HG02852 (cell line): ENCODE results near the gene EIF4E1B.

ENCODE experiments used
- ATAC-seq: cut with Tn5 transposase; IDR thresholded peaks from one replicate; pipeline ENCODE4 v1.9.1; 2021; ENCODE audit warnings: mild to moderate bottlenecking, moderate library complexity; ENCODE audit not compliant: unreplicated experiment

EIF4E1B gene

DNA sequence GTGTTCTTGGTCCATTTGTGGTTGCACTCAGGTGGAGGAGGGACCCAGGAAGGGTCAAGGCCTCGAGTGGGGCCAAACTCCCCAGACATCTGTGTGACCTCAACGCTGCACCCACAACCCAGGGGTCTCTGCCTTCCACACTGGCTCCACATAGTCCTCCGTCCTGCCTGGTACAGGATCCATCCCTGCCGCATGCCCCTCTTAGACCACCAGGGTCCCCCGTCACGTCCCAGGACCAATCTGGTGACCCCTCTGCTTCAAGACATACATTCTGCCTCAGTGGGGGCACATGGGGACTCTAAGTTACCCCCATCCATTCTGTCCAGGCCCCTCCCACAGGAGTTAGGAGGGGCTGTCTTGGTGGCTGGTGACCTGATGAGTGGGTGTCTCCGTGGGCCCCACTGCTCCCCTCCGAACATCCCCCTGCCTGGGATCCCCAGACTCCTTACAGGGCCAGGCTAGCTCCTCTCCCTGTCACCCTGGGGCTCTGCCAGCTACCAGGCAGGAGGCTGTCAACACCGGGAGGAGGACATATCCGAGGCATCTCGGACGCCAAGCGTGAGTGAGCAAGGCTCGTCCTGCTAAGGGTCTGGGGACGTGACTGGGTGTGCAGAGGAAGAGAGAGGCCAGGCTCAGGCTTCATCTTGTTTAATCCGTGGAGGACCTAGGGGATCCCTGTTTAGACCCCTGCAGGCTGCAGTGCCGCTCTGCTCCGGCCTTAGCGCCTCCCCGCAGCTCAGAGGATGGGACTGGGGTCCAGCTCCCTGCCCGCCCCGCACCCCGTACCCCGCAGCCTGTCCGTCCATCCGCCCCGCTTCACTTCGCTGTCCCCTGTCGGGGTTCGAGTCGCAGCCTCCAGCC lies 49.1 kb downstream of the EIF4E1B start:
- no peak for ATAC-seq

DNA sequence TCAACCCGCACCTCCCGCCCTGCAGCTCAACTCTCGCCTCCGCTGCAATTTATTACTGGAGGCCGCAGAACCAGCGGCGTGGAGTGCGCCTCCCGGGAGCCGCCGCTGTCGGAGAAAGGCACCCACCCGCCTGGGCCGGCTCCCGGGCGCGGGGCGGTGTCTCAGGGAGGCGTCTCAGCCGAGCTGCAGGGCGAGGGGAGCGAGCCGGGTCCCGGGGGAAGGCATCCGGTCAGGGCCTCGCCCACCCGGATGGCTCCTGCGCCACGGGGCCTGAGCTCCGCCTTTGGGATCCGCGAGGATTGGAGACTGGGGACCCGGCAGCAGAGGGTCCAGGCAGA lies 49.7 kb downstream of the EIF4E1B start:
- ATAC-seq, result no peak

DNA sequence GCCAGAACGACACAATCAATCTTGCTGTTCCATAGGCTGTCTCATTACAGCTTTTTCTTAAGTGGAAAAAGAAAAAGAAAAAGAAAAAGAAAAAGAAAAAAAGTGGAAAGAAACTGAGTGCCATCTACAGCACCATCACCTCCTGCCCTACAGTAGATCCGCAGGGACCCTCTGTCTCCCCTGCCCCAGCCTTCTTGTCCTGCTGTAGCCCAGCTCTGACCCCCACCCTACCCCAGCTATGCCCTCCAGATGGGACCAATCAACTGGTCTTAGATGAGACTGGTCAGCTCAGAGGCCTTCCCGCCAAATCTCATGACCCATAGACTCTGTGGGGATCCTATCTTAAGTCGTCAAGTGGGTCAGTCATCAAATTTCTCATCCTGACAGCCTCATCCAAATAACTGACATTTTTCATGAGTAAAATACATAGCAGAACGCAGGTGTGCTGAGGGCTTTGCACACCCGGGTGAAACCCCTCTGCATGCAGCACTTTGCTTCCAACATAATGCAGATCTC lies 51.6 kb downstream of the EIF4E1B start:
- no peak for ATAC-seq

DNA sequence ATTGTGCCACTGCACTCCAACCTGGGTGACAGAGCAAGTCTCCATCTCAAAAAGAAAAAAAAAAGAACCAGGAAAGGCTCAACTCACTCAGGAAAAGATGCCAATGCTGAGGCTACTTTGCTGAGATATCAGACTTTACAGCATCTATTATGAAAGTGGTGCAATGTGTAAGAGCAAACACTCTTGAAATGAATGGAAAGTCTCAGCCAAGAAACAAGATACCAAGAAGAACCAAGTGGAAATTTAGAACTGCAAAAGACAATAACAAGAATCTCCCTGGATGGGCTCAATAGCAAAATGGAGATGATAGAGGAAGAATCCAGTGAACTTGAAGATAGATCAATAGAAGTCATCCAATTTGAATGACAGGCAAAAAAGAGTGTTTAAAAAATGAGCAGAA lies 54.5 kb downstream of the EIF4E1B start:
- ATAC-seq, result no peak

DNA sequence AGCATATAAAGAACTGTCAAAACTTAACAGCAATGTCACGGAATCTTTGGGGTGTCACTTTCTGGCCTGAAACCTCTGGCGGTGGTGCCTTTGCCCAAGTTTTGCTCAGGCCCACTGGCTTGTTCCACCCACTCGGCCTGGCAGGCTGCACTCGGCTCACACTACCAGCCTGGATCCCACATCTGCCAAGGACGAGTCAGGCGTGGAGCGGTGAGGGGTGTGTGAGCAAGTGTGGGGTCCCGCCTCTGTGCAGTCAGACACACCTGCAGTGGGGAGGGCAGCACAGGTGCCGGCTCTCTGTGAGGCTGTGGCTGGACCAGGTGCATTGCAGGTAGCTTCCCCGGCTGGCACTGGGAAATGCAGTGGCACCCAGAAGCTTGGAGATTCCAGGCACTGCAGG lies 56.8 kb downstream of the EIF4E1B start:
- ATAC-seq, result no peak

DNA sequence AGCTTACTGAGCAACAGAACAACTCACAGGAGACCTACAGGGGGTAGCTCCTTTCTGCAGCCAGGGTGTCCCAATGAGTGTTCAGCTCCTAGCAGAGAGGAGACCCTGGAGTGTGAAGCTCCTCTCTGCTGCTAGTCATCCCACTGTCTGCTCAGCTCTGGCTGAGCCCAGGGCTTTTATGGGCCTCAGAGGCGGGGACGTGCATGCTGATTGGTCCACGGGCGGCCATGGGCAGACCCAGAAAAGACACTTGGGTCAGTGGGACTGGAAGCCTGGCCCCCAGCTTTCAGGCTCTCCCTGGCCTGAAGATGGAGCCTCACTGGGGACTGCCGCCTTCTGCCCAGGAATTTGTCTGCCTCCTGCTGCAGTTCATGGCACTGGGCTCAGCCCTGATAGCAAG lies 57.4 kb downstream of the EIF4E1B start:
- ATAC-seq, result no peak

DNA sequence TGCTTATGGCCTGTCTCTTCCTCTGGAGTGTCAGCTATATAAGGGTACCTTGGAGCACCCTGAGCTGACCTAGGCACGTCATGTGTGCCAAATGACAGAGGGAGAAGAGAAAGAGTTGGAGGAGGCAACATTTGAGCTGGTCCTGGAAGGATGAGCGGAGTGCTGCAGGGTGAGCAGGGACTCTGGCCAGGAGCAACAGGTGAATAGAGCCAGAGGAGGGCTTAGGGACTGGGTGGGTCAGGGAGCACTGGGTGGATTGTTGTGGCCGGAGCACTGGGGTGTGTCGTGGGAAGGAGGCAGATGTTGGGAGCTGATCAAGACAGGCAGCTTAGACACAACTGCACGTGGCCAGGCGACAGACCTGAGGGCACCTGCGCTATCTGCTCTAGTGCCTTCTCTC lies 60.4 kb downstream of the EIF4E1B start:
- no peak for ATAC-seq

DNA sequence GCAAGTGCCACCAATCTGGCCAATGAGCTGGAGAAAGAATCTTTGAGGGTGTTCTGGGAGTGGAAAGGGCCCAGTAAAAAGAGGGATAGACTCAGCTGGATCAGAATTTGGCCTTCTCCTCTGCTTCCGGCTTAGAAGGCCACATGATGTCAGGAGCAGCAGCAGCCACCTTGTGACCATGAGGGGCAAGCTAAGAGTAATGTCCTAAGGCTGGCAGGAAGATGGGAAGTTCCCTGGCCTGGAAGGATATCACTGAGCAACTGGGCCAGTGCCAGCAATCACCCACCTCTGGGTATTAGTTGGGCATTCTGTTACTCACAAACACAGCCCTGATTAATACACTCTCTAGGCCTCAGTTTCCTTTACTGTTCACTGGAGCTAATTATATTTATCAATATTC lies 61.0 kb downstream of the EIF4E1B start:
- no peak for ATAC-seq

DNA sequence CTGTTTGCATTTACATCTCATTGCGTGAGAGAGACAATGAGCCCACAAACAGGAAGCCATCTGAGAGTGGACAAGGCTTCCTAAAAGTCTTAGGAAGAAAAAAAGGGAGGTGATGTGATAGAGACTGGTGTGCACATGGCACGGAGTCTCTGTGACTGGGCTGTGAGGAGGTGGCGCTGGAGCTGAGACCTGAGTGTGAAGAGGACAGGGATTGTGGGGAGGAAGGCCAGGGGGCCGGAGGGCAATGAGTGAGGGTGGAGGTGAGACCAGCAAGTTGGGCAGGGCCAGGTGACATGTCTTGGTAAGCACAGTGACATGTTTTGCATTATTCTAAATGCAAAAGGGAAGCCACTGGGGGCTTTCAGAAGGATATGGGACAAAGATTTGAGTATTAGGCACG lies 61.9 kb downstream of the EIF4E1B start:
- ATAC-seq, result no peak

DNA sequence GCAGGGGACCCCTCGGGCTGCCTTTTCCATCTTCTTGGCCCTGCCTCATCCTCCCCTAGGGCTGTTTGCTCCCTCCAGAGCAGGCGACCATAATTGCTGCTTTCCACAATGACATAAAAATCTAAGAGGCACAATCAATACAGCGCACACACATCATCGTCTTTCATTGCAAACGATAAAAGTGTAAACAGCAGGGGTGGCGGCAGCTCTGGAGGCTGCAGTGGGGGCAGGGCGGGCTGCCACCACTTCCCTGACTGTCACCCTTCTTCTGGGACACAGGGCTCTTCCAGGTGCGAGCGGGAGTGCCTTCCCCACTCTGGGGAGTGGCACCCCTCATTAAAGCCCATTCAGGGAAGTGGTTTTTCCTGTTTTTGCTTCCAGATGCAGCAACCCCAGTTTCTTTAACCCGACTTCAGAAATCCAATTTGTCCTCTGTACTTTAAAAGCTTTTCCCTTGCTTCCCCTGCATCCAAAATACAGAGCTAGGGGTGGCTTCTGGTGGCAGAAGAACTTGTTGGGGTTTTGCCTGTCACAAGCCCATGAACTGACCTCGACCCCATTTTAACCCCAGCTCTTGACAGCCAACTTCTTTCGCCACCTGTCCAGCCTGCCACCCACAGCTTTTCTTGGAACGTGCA lies 62.5 kb downstream of the EIF4E1B start:
- ATAC-seq, result no peak

DNA sequence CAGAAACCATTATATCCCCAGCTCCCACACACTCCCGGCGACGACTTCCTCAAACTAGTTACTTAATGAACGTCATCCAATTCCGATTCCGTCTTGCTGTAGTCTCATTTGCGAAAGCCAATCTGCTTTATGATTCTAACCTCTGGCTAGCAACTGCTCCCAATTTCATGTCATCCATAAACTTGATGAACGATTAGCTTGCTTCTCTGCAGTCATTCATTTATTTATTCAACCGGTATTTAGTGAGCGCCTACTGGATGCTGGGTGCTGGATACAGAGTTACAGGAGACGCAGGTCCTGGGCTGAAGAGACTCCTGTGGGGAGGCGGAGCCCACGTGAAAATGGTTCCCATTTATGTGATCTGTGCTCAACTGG lies 63.0 kb downstream of the EIF4E1B start:
- ATAC-seq, result no peak

DNA sequence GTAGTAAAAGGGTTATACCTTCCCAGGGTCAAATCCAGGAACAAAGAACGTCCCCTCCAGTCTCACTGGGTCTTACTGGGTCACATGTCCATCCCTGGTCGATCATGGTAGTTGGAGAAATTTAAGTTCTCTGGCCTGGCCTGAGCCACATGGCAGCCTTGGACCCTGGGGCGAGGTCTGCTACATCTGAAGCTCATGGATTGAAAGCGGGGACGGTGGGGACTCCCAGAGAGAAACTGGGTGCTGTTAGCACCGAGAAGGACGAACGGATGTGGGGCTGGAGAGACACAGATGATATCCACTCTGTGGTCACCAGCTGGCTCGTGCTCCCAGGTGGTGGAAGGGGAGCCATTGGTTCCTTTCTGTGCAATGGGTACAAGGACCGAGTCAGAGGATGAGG lies 63.7 kb downstream of the EIF4E1B start:
- ATAC-seq, result no peak

DNA sequence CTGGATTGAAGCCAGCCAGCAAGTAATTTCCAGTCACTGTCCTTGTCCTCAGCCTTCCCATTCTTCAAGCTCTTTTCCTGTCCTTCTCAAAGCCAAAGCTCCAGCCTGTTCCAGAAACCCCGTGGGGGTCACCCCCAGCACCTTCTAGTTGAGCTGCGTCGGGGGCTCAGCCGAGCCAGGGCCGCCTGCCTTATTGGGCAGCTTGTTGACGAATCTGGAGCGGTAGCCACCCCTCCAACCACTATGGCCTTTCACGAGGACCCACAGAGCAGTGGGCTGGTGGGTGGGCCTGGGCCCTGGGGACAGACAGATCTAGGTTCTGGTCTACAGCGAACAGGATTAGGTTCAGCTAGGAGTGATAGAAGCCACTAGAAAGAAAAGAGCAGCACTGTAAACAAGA lies 64.2 kb downstream of the EIF4E1B start:
- ATAC-seq, result no peak

DNA sequence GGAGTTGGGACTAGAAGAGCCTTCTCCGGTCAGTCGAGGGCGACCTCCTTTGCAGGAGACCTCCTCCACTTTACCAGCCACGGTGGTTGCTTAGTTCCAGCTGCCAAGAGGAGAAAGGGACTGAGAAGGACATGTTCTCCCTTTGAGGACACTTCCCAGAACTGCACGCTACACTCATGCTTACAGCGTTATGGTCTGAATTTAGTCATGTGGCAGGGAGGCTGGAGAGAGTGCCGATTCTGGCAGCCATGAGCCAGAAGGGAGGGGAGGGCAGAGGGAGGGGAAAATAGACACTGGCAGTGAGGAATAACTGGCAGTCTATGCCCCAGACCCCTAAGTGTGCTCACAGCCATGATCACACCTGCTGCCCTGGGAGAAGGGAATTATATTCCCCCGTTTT lies 64.6 kb downstream of the EIF4E1B start:
- ATAC-seq, result no peak
